RWPE2 (cell line): ENCODE data around the gene SHISA9.

ENCODE experiments used
- ATAC-seq: fragments of 200-7000 bp; cut with Tn5 transposase; 3 replicates; pipeline ENCODE4 v1.9.1; 2021; ENCODE audit warnings: low read depth
- DNase-seq: peaks from one replicate; pipeline ENCODE4 v3.0.0-alpha.2; 2020; ENCODE audit warnings: low spot score
- H3K27ac ChIP-seq: fragments of 450-650 bp; 2 replicates; pipeline ENCODE4 v1.5.1; 2017; ENCODE audit warnings: mild to moderate bottlenecking; ENCODE audit not compliant: poor library complexity, severe bottlenecking
- H3K27me3 ChIP-seq: fragments of 250-450 bp; sonication (Bioruptor Pico); 2 replicates; pipeline ENCODE4 v1.5.1; 2021; ENCODE audit warnings: mild to moderate bottlenecking, moderate library complexity; ENCODE audit not compliant: insufficient read depth, poor library complexity, severe bottlenecking
- H3K36me3 ChIP-seq: fragments of 250-450 bp; sonication (Bioruptor Pico); 2 replicates; pipeline ENCODE4 v1.5.1; 2020; ENCODE audit warnings: low read depth, mild to moderate bottlenecking, moderate library complexity
- H3K4me1 ChIP-seq: fragments of 250-450 bp; sonication (Bioruptor Pico); 2 replicates; pipeline ENCODE4 v1.5.1; 2021; ENCODE audit warnings: mild to moderate bottlenecking, moderate library complexity; ENCODE audit not compliant: insufficient read depth, poor library complexity, severe bottlenecking
- H3K4me3 ChIP-seq: fragments of 250-450 bp; sonication (Bioruptor Pico); 2 replicates; pipeline ENCODE4 v1.5.1; 2021; ENCODE audit warnings: mild to moderate bottlenecking, moderate library complexity; ENCODE audit not compliant: severe bottlenecking
- H3K9me3 ChIP-seq: fragments of 250-450 bp; sonication (Bioruptor Pico); 2 replicates; pipeline ENCODE4 v1.5.1; 2021; ENCODE audit warnings: mild to moderate bottlenecking, moderate library complexity; ENCODE audit not compliant: severe bottlenecking
- CTCF ChIP-seq: fragments of 450-650 bp; IDR thresholded peaks from one replicate; pipeline ENCODE4 v1.5.1; 2017; ENCODE audit warnings: mild to moderate bottlenecking, moderate library complexity; ENCODE audit not compliant: poor library complexity, severe bottlenecking

Gene SHISA9

GRCh38 chr16:12942861-12943260 lies 41.5 kb downstream of the SHISA9 start:
- no peaks in the 10 kb centered on the region for H3K27me3 ChIP-seq
- no peak for ATAC-seq
- no peak for TF ChIP-seq CTCF
- DNase-seq: no peak
- no peak overlapping the region for H3K4me3 ChIP-seq
- H3K9me3 ChIP-seq: no peaks in the 10 kb centered on the region
- H3K4me1 ChIP-seq: no peaks in the 10 kb centered on the region
- no peak overlapping the region for H3K27ac ChIP-seq
- no peaks in the 10 kb centered on the region for H3K36me3 ChIP-seq

- no peak overlapping the region for H3K4me3 ChIP-seq
- H3K9me3 ChIP-seq: no peaks in the 10 kb centered on the region
- DNase-seq (no peak), ATAC-seq (no peak)
- TF ChIP-seq CTCF: no peak
- H3K36me3 ChIP-seq: no peaks in the 10 kb centered on the region
- no peaks in the 10 kb centered on the region for H3K27me3 ChIP-seq
- no peak overlapping the region for H3K27ac ChIP-seq
- H3K4me1 ChIP-seq: no peaks in the 10 kb centered on the region
Measured at GRCh38 chr16:12944300-12944699, 42.9 kb downstream of the SHISA9 start.

- no peak for TF ChIP-seq CTCF
- no peak overlapping the region for H3K27ac ChIP-seq
- no peak overlapping the region for H3K4me3 ChIP-seq
- ATAC-seq: no peak
- no peaks in the 10 kb centered on the region for H3K27me3 ChIP-seq
- H3K4me1 ChIP-seq: no peaks in the 10 kb centered on the region
- no peaks in the 10 kb centered on the region for H3K36me3 ChIP-seq
- H3K9me3 ChIP-seq: no peaks in the 10 kb centered on the region
- no peak for DNase-seq
Measured at GRCh38 chr16:12951392-12951791, 50.0 kb downstream of the SHISA9 start.

- no peaks in the 10 kb centered on the region for H3K4me1 ChIP-seq
- no peaks in the 10 kb centered on the region for H3K27me3 ChIP-seq
- H3K36me3 ChIP-seq: no peaks in the 10 kb centered on the region
- no peak for TF ChIP-seq CTCF
- ATAC-seq (no peak), DNase-seq (no peak)
- H3K27ac ChIP-seq: no peak overlapping the region
- H3K4me3 ChIP-seq: no peak overlapping the region
- H3K9me3 ChIP-seq: no peaks in the 10 kb centered on the region
Measured at GRCh38 chr16:12951976-12952375, 50.6 kb downstream of the SHISA9 start.

GRCh38 chr16:12958366-12958765 lies 57.0 kb downstream of the SHISA9 start:
- no peak for DNase-seq
- no peak overlapping the region for H3K27ac ChIP-seq
- ATAC-seq: no peak

More at GRCh38 chr16:12958366-12958765, 57.0 kb downstream of the SHISA9 start:
- TF ChIP-seq CTCF: no peak
- H3K4me3 ChIP-seq: no peak overlapping the region
- peaks cover 5% of the 10 kb centered on the region for H3K9me3 ChIP-seq
- H3K36me3 ChIP-seq: no peaks in the 10 kb centered on the region
- H3K27me3 ChIP-seq: no peaks in the 10 kb centered on the region
- H3K4me1 ChIP-seq: no peaks in the 10 kb centered on the region
